DOHH2 (cell line): ENCODE data around the gene LDLRAD4.

Experiments used
- H3F3A ChIP-seq: fragments of 200-600 bp; sonication (generic), shearing (Covaris generic); 2 replicates; pipeline ENCODE4 v1.6.0; 2016; ENCODE audit warnings: antibody characterized with exemption, mild to moderate bottlenecking; ENCODE audit not compliant: control insufficient read depth, insufficient read depth
- H3K27ac ChIP-seq: fragments of 200-600 bp; sonication (generic); 2 replicates; pipeline ENCODE4 v1.5.1; 2014; ENCODE audit warnings: low read depth, mild to moderate bottlenecking, low read length, moderate library complexity
- H3K27me3 ChIP-seq: fragments of 200-600 bp; sonication (generic); 2 replicates; pipeline ENCODE4 v1.6.1; 2014; ENCODE audit warnings: mild to moderate bottlenecking, low read length, mixed read lengths; ENCODE audit not compliant: control insufficient read depth
- H3K36me3 ChIP-seq: fragments of 200-600 bp; sonication (generic); 2 replicates; pipeline ENCODE4 v1.6.1; 2014; ENCODE audit warnings: mild to moderate bottlenecking, low read length, moderate library complexity, mixed read lengths; ENCODE audit not compliant: control insufficient read depth
- H3K4me1 ChIP-seq: fragments of 200-600 bp; sonication (generic); 2 replicates; pipeline ENCODE4 v1.6.1; 2014; ENCODE audit warnings: mild to moderate bottlenecking, low read length, mixed read lengths; ENCODE audit not compliant: control insufficient read depth
- H3K4me2 ChIP-seq: fragments of 200-600 bp; sonication (generic); 2 replicates; pipeline ENCODE4 v1.6.0; 2014; ENCODE audit warnings: mild to moderate bottlenecking, low read length, moderate library complexity
- H3K4me3 ChIP-seq: fragments of 200-600 bp; sonication (generic); 2 replicates; pipeline ENCODE4 v1.5.1; 2014; ENCODE audit warnings: mild to moderate bottlenecking, low read length, mixed read lengths
- H3K79me2 ChIP-seq: fragments of 200-600 bp; sonication (generic); 2 replicates; pipeline ENCODE4 v1.6.1; 2014; ENCODE audit warnings: mild to moderate bottlenecking, low read length, mixed read lengths; ENCODE audit not compliant: control insufficient read depth
- H3K9me2 ChIP-seq: fragments of 200-600 bp; sonication (generic); replicated peaks from 2 replicates; pipeline ENCODE4 v1.6.1; 2014; ENCODE audit warnings: mild to moderate bottlenecking, low read length, mixed read lengths; ENCODE audit not compliant: control insufficient read depth
- H3K9me3 ChIP-seq: fragments of 200-600 bp; sonication (generic); 2 replicates; pipeline ENCODE4 v1.6.1; 2014; ENCODE audit warnings: antibody characterized with exemption, low read length, mixed read lengths; ENCODE audit not compliant: control insufficient read depth, insufficient read depth
- H4K20me1 ChIP-seq: fragments of 200-600 bp; sonication (generic); 2 replicates; pipeline ENCODE4 v1.6.0; 2014; ENCODE audit warnings: low read depth, mild to moderate bottlenecking, antibody characterized with exemption, low read length, moderate library complexity; ENCODE audit not compliant: control insufficient read depth, insufficient read depth
- CTCF ChIP-seq: fragments of 200-600 bp; sonication (generic); IDR thresholded peaks from one replicate; pipeline ENCODE4 v1.5.1; 2014; ENCODE audit warnings: antibody characterized with exemption, mild to moderate bottlenecking, low read depth, low read length; ENCODE audit not compliant: poor library complexity, severe bottlenecking
- EZH2phosphoT487 ChIP-seq: fragments of 200-600 bp; sonication (generic); IDR thresholded peaks from 2 replicates; pipeline ENCODE4 v1.6.1; 2017; ENCODE audit warnings: borderline replicate concordance, mild to moderate bottlenecking, antibody characterized with exemption, low read length, moderate library complexity, mixed read lengths

Gene LDLRAD4

DNA sequence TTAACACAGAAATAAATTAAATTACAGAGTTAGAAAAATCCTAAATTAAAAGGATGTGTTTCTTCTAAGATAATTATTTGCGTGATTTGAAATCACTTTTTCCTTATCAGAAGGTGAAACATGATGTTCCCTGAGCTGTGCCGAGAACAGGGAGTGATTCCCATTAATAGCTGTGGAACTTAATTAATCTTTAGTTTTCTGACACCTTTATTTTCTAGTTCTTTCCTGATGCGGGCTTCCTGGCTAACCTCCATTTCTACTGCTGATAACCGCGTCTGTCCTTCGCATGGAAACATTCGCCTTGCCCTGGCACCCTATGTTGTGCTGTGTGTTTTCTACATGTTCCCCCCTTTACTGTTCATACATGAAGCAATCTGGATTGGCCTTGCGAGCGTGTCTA is 334.9 kb downstream of the LDLRAD4 start:
- H3K27ac ChIP-seq = no peak overlapping the region
- no peak overlapping the region for H3K4me2 ChIP-seq
- no peaks in the 10 kb centered on the region for H3K9me2 ChIP-seq
- no peaks in the 10 kb centered on the region for H3K36me3 ChIP-seq
- no peaks in the 10 kb centered on the region for H3F3A ChIP-seq
- TF ChIP-seq EZH2phosphoT487 (no peak), CTCF (no peak)
- peaks cover 28% of the 10 kb centered on the region for H3K4me1 ChIP-seq
- no peaks in the 10 kb centered on the region for H3K27me3 ChIP-seq
- H3K79me2 ChIP-seq = no peaks in the 10 kb centered on the region
- H3K4me3 ChIP-seq = no peak overlapping the region
- H4K20me1 ChIP-seq = no peaks in the 10 kb centered on the region
- peaks cover 3% of the 10 kb centered on the region for H3K9me3 ChIP-seq

DNA sequence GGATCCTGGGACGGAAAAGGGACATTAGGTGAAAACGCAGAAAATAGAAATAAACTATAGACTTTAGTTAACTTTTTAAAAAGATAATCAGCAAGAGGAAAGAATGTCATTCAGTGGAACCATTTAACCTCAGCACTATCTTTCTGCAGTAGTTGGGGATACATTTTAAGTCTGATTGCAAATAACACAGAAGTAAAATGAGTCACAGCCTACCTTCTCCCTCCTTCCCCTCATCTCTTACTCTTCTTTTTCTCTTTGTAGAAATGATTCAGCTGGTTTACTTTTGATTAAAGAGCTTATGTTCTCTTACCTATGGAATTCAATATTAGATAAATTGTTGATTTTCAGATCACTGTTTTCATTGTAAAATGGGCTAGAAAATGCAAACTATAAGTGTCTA is 336.6 kb downstream of the LDLRAD4 start:
- Histone ChIP-seq H3K4me1 (peaks cover 24% of the 10 kb centered on the region), H3K27me3 (no peaks in the 10 kb centered on the region), H3K79me2 (no peaks in the 10 kb centered on the region)

GRCh38 chr18:13555865-13556264 is 337.3 kb downstream of the LDLRAD4 start:
- Histone ChIP-seq H3K4me1 (peaks cover 28% of the 10 kb centered on the region), H3K9me3 (no peaks in the 10 kb centered on the region), H3K79me2 (no peaks in the 10 kb centered on the region), H3F3A (no peaks in the 10 kb centered on the region), H4K20me1 (no peaks in the 10 kb centered on the region), H3K36me3 (no peaks in the 10 kb centered on the region), H3K9me2 (no peaks in the 10 kb centered on the region), H3K27me3 (no peaks in the 10 kb centered on the region), H3K27ac (no peak overlapping the region), H3K4me2 (no peak overlapping the region), H3K4me3 (no peak overlapping the region)
- TF ChIP-seq CTCF (no peak), EZH2phosphoT487 (no peak)

More for the DNA sequence above, 336.6 kb downstream of the LDLRAD4 start:
- Histone ChIP-seq H3K36me3 (no peaks in the 10 kb centered on the region), H3K9me2 (no peaks in the 10 kb centered on the region), H3K9me3 (no peaks in the 10 kb centered on the region), H3K4me3 (no peak overlapping the region), H4K20me1 (no peaks in the 10 kb centered on the region), H3K4me2 (no peak overlapping the region), H3F3A (no peaks in the 10 kb centered on the region), H3K27ac (no peak overlapping the region)
- TF ChIP-seq EZH2phosphoT487 = no peak
- TF ChIP-seq CTCF = no peak

- Histone ChIP-seq H3K27ac (no peak overlapping the region), H3K9me3 (no peaks in the 10 kb centered on the region), H3K4me1 (peaks cover 28% of the 10 kb centered on the region), H3K79me2 (no peaks in the 10 kb centered on the region), H4K20me1 (no peaks in the 10 kb centered on the region), H3K9me2 (no peaks in the 10 kb centered on the region), H3F3A (0 out of 2 replicates have a peak, but pooled peaks cover 6% of the 10 kb centered on the region), H3K4me2 (no peak overlapping the region), H3K4me3 (no peak overlapping the region), H3K27me3 (no peaks in the 10 kb centered on the region), H3K36me3 (no peaks in the 10 kb centered on the region)
- no peak for TF ChIP-seq CTCF
- TF ChIP-seq EZH2phosphoT487 = no peak
Measured at GRCh38 chr18:13556502-13556901, 337.9 kb downstream of the LDLRAD4 start.
